Ovary (tissue), 9 donors: Measurements from ENCODE around the gene CCL7. TPM values are rescaled to one million over a fixed set of nuclear protein-coding genes. Genes with fewer than 3 reads are reported as not detected.

ENCODE experiments used
- DNase-seq, 5 donors: peaks; one replicate each; pipeline ENCODE4 v3.0.0-alpha.2; 2019 to 2020
- H3K27ac ChIP-seq, 2 donors: fragments of 200-600 bp; one replicate each; pipeline versions ENCODE4 v1.5.1 to v1.8.0; 2019 to 2022
- H3K27me3 ChIP-seq: fragments of 200-600 bp; one replicate; pipeline ENCODE4 v1.8.0; 2022
- H3K36me3 ChIP-seq: fragments of 200-600 bp; sonication (generic); one replicate; pipeline ENCODE4 v1.5.1; 2019
- H3K4me1 ChIP-seq: one replicate; pipeline ENCODE4 v1.8.1; 2013; ENCODE audit warnings: mild to moderate bottlenecking, moderate library complexity; ENCODE audit not compliant: insufficient read depth
- H3K4me3 ChIP-seq: fragments of 200-600 bp; sonication (generic); one replicate; pipeline ENCODE4 v1.5.1; 2017
- H3K9me3 ChIP-seq, 2 donors: fragments of 200-600 bp in 1 of 2; sonication (generic) in 1 of 2; one replicate each; pipeline versions ENCODE4 v1.5.1 to v1.8.1; 2013 to 2019; ENCODE audit warnings: mild to moderate bottlenecking in 1 of 2, moderate library complexity in 1 of 2
- EP300 ChIP-seq: sonication (generic); formaldehyde crosslinking; IDR thresholded peaks from one replicate; pipeline ENCODE4 v1.6.1; 2017; ENCODE audit warnings: antibody characterized with exemption
- POLR2A ChIP-seq: fragments of 450-650 bp; IDR thresholded peaks from one replicate; pipeline ENCODE4 v1.6.1; 2017; ENCODE audit warnings: antibody characterized with exemption, mild to moderate bottlenecking, moderate library complexity
- WGBS, 3 donors: extraction: QIAGEN DNeasy Blood & Tissue Kit in 1 of 3; methylation state at CpG; one replicate each; pipeline versions ENCODE4 v1.1.5 to v1.1.7; 2013 to 2017; 5-methylcytosine and 5-hydroxymethylcytosine counted together
- intact Hi-C, 4 donors: fragments of 100-400 bp; cut with DNase I; formaldehyde crosslinking; loops; one replicate each; pipeline versions ENCODE4 v1.11.0 to v1.15.1; 2022 to 2023
- polyA plus RNA-seq, 2 donors: library from polyadenylated mRNA; stranded (reverse); fragments of 200-250 nt in 1 of 2; fragments of 350-450 nt in 1 of 2; fragmentation: Illumina TruSeq in 1 of 2; extraction: RNeasy Lipid Tissue Mini Kit (QIAGEN cat#74804) in 1 of 2; gene quantifications; one replicate each; pipeline ENCODE4 v1.2.3, GENCODE V29; 2013 to 2014
- total RNA-seq, 7 donors: library from RNA; depleted of rRNA in 2 of 7; stranded (reverse); fragments of >200 nt in 2 of 7; fragmentation: NEBNext Ultra II Directional in 3 of 7; extraction: Animal tissue kit (Norgen Biotek cat#: 25700) in 3 of 7; gene quantifications; one replicate each; pipeline versions ENCODE4 v1.1.0 to v1.2.4, GENCODE V29; 2016 to 2023
- TF ChIP-seq, protein P1 (sequence below), 3 donors: fragments of 450-650 bp in 2 of 3; fragments of 200-600 bp in 1 of 3; IDR thresholded peaks; one replicate each; pipeline versions ENCODE4 v1.5.1 to v1.8.0; 2016 to 2022; ENCODE audit warnings: antibody characterized with exemption in 3 of 3, mild to moderate bottlenecking in 1 of 3
- donor health status: DM: no; HTN: no; CAD: no; lungs with moderate emphysema.
- donor health status: DM: no; HTN: no; CAD: no.
- donor health status: Bipolar disorder and iron deficiency.
- donor health status: DM: yes; HTN: yes; CAD: no.
- donor health status: DM: no; HTN: no; CAD: no.
- donor health status: DM: yes; HTN: yes; CAD: no.

CCL7 gene
- total and polyA plus RNA-seq, 9 donors = 0.46 TPM; not detected in 8

DNA sequence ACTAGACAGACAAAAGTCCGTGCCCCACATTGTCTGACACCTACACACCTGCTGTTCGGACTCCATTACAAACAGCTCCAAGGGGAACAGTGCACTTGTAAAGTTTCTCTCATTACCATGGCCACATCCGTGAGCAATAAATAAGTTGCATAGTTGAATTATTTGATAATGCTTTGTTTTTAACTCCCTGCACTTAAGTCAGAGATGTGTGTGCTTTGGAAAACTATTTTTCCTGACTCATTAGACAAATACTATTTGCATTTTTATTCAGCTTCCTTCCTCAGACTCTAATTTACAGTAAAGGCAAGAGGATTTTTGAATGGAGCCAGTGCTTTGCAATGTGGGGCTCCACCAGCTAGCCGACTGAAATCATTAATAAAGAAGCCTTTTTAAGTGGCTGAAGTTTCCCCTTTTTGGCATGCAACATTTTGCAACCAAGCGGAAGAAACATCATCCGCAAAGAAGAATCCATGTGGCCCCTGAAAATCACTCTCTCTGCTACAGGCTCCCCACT lies 21.5 kb upstream of the CCL7 start:
- Histone ChIP-seq H3K9me3 (no peaks in the 10 kb centered on the region), H3K27me3 (no peaks in the 10 kb centered on the region), H3K4me3 (no peak overlapping the region), H3K36me3 (no peaks in the 10 kb centered on the region), H3K27ac (no peak overlapping the region), H3K4me1 (peaks cover 10% of the 10 kb centered on the region)
- no peak for DNase-seq
- WGBS, 3 donors = 25 to 31% (median 30%) methylated on average over 6 of the region's 6 CpGs
- intact Hi-C loops = no loop called here
- TF ChIP-seq POLR2A (no peak), EP300 (no peak)
- TF ChIP-seq, protein P1, sequence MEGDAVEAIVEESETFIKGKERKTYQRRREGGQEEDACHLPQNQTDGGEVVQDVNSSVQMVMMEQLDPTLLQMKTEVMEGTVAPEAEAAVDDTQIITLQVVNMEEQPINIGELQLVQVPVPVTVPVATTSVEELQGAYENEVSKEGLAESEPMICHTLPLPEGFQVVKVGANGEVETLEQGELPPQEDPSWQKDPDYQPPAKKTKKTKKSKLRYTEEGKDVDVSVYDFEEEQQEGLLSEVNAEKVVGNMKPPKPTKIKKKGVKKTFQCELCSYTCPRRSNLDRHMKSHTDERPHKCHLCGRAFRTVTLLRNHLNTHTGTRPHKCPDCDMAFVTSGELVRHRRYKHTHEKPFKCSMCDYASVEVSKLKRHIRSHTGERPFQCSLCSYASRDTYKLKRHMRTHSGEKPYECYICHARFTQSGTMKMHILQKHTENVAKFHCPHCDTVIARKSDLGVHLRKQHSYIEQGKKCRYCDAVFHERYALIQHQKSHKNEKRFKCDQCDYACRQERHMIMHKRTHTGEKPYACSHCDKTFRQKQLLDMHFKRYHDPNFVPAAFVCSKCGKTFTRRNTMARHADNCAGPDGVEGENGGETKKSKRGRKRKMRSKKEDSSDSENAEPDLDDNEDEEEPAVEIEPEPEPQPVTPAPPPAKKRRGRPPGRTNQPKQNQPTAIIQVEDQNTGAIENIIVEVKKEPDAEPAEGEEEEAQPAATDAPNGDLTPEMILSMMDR (IDR thresholded peaks at IDR 0.05) = no peak

DNA sequence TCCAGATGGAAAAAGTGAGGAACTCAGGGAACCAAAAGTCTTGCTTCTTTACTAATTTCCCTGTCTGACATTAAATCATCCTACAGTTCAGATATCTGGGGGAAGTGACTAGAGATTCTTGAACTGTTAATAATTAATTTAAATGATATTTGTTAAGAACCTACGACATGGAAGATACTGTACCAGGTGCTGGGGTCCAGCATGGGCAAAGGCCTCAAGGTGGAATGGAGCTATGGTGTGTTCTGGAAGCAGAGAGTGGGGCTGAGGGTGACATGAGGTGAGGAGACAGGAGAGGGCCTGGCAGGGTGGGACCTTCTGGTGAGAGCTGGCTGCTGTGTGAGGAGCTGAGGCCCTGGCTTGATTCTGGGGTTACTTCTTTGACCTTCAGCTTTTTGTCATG lies 21.0 kb upstream of the CCL7 start:
- Histone ChIP-seq H3K27me3 (no peaks in the 10 kb centered on the region), H3K4me1 (peaks cover 12% of the 10 kb centered on the region), H3K9me3 (no peaks in the 10 kb centered on the region), H3K36me3 (no peaks in the 10 kb centered on the region), H3K27ac (no peak overlapping the region), H3K4me3 (no peak overlapping the region)
- intact Hi-C loops = no loop called here
- TF ChIP-seq EP300 = no peak
- no peak for TF ChIP-seq POLR2A
- TF ChIP-seq, protein P1 (IDR thresholded peaks at IDR 0.05) = no peak
- DNase-seq = no peak
- 59 to 64% (median 60%) methylated on average over 1 of the region's 1 CpG for WGBS, 3 donors

DNA sequence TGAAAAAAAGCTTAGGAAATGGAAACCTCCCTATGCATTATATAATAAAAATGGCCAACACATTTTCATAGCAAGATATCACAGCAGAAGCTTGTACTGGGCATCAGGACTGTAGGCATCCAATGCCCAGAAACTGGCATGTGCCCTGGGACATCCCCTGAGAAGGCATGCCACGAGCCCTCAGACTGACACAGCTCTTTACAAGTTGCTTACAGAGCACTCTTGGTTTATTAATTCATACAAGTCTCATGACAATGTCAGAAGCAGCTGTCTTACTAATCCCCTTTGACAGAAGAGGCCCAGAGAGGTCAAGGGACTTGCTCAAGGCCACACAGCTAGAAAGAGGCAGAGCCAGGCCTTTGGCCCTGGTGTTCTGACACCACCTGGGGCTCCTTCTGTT lies 20.5 kb upstream of the CCL7 start:
- Histone ChIP-seq H3K4me1 (peaks cover 12% of the 10 kb centered on the region), H3K27me3 (no peaks in the 10 kb centered on the region), H3K4me3 (no peak overlapping the region), H3K9me3 (no peaks in the 10 kb centered on the region), H3K27ac (no peak overlapping the region), H3K36me3 (no peaks in the 10 kb centered on the region)
- WGBS, 3 donors = 79 to 88% (median 83%) methylated on average over 1 of the region's 1 CpG
- TF ChIP-seq, protein P1 (IDR thresholded peaks at IDR 0.05) = no peak
- no peak for TF ChIP-seq POLR2A
- TF ChIP-seq EP300 = no peak
- intact Hi-C loops = no loop called here
- DNase-seq = no peak

DNA sequence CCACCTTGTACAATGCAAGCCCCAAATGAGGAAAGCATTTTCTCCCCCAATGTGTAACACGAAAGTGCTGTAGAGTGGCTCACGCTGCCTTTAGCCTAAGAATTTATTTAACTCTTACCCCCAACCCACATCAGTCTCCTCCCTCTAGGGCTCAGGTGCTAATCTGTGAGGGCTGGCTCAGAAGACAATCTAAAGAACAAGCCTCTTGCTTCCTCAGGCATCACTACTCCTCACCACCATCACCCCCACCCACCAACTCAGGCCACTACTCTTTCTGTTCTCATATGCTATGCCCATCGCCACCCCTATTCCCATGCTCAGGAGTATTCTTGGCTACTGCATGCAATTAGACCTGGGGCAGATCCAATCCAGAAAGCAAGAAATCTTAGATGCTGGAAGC lies 18.8 kb upstream of the CCL7 start:
- 93 to 97% (median 96%) methylated on average over 3 of the region's 3 CpGs for WGBS, 3 donors
- Histone ChIP-seq H3K27ac (no peak overlapping the region), H3K36me3 (no peaks in the 10 kb centered on the region), H3K4me1 (peaks cover 16% of the 10 kb centered on the region), H3K27me3 (no peaks in the 10 kb centered on the region), H3K4me3 (no peak overlapping the region), H3K9me3 (no peaks in the 10 kb centered on the region)
- intact Hi-C loops = loop anchor here in 1 of 4 donors (10.0 kb wide), 1 partner anchor 864 kb away; the partner anchor contains the start of gene RAD51D
- TF ChIP-seq EP300 = no peak
- TF ChIP-seq, protein P1 (IDR thresholded peaks at IDR 0.05) = no peak
- TF ChIP-seq POLR2A = no peak
- DNase-seq = no peak
